Glomerular visceral epithelial cell (primary cell): ENCODE measurements around the gene PHLPP2.

Source experiments
- DNase-seq: peaks from one replicate; pipeline ENCODE4 v3.0.0-alpha.2; 2016; ENCODE audit errors: extremely low spot score

PHLPP2 gene, protein sequence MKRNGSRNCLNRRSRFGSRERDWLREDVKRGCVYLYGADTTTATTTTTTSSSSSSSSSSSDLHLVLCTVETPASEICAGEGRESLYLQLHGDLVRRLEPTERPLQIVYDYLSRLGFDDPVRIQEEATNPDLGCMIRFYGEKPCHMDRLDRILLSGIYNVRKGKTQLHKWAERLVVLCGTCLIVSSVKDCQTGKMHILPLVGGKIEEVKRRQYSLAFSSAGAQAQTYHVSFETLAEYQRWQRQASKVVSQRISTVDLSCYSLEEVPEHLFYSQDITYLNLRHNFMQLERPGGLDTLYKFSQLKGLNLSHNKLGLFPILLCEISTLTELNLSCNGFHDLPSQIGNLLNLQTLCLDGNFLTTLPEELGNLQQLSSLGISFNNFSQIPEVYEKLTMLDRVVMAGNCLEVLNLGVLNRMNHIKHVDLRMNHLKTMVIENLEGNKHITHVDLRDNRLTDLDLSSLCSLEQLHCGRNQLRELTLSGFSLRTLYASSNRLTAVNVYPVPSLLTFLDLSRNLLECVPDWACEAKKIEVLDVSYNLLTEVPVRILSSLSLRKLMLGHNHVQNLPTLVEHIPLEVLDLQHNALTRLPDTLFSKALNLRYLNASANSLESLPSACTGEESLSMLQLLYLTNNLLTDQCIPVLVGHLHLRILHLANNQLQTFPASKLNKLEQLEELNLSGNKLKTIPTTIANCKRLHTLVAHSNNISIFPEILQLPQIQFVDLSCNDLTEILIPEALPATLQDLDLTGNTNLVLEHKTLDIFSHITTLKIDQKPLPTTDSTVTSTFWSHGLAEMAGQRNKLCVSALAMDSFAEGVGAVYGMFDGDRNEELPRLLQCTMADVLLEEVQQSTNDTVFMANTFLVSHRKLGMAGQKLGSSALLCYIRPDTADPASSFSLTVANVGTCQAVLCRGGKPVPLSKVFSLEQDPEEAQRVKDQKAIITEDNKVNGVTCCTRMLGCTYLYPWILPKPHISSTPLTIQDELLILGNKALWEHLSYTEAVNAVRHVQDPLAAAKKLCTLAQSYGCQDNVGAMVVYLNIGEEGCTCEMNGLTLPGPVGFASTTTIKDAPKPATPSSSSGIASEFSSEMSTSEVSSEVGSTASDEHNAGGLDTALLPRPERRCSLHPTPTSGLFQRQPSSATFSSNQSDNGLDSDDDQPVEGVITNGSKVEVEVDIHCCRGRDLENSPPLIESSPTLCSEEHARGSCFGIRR (N-terminal part only)

DNA sequence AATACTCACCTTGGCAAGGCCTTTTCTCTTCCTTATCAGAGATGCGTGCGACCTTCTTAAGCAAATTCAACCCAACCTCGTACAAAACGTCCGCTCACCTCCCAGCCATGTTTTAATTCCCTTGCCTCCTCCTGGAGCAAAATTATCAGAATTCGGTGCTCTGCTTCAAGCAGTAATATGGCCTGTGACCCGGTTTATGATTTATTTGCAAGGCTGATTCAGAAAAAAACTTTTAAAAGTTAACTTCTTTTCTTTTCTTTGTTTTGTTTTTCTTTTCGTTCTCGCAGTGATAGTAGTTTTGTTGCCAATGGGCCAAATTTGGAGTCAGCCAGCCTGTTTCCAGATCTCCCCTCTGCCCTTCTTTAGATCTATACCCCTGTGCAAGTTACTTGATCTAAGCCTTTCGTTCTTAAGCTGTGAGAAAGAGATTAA is at the start of gene PHLPP2:
Gene PHLPP2, minus strand, starts transcription at position 382 of the 432 bp plus-strand sequence. CDS start 9,906 bp downstream, outside the sequence.
- no peak for DNase-seq

DNA sequence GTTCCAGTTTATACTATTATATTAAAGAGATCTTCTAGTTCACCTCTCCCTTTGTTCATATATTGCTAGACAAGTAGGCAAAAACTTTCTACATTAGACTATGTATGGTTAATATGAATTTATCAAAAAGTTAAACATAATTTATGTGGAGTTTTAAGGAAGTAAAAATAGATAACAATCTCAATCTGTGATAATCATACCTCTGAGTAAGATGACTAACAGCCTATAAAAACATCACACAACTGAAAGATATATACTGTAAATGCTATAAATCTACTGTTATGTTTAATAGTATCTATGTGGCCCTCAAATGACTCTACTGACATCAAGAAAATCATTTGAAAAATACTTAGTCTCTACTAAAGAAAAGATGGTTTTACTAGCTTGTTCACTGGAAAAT is 47.1 kb upstream of the PHLPP2 start:
- DNase-seq = no peak

DNA sequence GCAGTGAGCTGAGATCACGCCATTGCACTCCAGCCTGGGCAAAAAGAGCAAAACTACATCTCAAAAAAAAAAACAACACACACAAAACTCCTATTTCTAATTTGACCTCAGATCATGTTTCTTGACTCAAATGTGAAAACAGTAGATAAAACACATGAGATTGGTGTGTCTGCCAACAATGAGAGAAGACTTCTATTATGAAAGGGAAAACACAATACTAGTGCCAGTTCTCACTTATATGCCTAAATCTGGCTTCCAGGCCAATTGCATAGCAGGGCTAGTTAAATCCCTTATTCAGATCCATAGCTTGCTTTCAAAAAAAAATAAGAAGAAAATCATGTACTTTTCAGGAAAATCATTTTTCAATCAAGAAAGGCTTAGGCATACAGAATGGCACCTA is 44.7 kb upstream of the PHLPP2 start:
- DNase-seq = no peak

DNA sequence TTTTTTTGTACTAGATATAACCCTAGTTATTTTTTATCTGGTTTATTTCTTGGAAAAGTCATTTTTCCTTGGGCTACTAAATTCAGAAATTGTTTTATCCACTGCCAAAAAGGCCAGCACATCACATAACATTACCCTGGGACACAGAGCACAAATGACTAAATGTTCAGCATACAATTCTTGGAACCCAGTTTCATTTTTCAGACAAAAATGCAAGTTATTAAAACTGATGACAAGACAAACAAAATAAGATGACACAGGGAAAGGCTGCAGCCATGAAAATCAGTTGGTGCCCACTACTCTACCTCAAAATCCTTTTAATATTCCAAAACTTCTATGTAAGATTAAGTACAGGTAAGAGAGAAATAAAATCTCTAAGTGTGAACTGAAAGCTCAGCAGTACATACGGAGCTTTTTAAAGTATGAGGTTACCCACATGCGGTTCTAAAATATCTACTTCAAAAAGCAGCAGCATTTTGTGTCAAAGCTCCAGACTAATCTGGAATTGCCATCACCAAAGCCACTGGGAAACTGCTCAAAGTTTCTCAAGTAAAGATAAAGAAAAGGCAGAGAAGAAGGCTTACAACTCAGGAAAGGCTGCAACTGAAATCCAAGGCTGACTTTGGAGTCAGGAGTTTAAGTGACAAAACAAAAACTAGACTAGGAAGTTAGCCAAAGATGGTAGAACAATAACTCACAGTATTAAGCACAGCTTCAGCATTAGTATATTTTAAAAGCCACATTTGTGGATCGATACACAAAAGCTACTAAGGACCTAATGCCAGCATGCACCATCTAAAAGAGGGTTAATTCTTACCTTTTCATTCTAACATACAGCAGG is 42.8 kb upstream of the PHLPP2 start:
- DNase-seq = no peak

DNA sequence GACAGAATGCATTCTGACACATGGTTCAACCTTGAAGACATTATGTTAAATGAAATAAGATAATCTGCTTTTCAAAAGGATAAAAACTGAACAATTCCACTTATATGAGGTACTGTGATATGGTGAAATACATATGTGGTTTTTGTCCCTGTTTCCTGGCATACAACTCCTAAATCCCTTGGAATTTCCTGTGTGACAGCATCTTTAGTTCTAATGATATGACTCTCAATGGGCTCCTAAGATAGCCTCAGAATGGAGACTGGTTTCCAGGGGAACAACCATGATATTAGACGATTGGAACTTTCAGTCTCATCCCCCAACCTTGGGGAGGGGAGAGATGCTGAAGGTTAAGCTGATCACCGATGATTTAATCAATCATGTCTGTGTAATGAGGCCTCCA is 37.7 kb upstream of the PHLPP2 start:
- no peak for DNase-seq

DNA sequence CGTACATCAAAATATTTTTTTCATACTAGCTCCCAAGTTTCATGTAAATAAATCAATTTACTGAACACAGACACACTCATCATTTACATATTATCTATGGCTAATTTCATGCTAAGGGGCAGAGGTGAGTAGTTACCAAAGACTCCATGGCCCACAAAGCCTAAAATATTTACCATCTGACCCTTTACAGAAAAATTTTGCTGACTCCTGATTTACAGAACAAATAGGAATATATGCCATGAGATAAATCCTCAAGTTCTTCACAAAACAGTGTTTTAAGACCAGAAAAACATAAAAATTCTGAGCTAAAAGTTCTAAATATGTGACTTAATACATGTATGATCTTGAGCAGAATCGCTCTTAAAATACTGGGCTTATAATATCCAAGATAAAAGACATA is 36.6 kb upstream of the PHLPP2 start:
- DNase-seq = no peak

DNA sequence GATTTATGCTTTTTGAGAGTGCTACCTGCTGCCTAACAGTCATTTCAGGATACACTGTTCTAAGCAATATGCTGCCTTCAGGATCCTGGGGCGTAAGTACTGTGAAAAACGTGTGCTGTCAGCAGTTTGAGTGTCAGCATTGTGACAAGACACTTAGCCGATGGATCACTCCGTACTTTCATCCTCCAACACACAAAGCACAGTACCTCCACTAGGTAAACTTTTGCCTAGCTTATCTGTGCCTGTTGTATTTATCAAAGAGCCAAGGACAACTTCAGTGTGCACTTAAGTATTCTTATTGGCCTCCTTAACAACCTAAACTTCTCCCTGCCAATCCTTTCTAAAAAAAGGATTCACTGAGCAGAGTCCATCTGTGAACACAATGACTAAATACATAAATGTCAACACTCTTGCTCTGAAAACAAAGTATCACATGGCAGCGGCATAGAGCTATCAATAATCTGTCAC is 33.8 kb upstream of the PHLPP2 start:
- DNase-seq = no peak

DNA sequence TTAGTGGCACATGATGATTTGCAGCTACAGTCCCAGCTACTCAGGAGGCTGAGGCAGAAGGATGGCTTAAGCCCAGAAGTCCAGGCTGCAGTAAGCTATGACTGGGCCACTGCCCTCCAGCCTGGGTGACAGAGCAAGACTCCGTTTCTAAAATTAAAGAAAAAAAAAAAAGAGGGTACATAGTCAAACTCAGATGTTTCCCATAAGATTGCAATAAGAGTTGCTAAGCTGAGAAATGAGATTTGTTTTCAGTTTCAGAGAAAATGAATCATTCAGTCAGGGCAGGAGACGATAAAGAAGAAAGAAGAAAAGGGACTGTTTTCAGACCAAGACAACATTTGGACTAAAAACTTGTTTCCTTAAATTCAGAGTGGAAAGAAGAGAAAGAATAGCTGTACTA is 30.2 kb upstream of the PHLPP2 start:
- no peak for DNase-seq

DNA sequence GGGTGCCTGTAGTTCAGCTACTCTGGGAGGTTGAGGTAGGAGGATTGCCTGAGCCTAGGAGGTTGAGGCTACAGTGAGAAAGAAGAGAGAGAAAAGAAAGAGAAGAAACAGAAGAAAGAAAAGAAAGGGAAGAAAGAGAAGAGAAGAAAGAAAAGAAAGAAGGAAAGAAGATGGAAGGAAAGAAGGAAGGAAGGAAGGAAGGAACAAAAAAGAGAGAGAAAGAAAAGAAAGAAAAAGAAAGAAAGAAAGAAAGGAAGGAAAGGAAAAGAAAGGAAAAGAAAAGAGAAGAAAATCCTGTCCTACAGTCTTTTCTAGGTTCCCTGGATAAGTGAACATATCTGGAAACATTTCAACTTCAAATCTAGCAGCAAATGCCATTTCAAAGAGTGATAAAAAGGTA is 29.6 kb upstream of the PHLPP2 start:
- DNase-seq = no peak

DNA sequence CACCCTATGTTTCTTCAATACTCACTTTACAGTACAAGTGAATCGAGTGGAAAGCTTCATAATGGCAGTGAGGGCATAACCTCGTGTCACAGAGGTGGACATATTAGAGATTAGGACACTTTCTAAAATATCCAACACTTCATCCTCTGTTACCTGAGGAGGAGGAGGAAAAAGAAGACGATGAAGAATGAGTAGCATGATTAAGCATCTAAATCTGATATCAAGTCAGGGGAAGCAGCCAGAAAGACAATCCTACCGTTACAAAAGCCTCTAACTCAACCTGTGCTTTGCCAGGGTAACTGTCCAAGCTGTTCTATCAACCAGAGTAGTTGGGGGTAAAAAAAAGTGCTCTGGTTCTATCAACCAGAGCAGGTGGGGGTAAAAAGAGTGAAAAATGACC is 23.7 kb upstream of the PHLPP2 start:
- no peak for DNase-seq

DNA sequence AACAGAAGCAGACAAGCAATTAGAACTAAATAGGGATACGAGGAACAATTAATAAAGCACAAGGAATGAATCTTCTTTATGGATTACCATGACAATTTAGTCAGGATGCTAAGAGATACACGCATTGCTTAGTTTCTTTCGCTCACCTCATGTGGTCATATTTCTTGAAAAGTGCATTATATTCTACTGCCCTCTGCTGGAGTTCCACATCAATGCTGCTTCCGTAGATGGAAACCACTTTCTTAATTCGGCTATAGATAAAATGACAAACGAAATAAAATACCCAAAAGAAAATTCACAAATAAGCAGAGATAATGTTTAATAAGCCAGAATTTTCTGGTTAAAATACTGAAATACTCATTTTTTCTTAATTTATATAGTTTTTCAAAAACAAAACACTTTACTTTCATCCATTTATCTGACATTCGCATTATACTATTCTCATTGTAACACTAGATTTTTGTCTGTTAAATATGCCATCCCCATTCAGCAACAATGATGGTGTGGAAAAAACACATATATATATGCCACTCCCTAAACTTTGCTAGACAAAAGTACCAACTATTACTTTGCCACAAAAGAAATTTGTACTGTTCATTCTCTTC is 22.0 kb upstream of the PHLPP2 start:
- DNase-seq = peak; percentile 28

DNA sequence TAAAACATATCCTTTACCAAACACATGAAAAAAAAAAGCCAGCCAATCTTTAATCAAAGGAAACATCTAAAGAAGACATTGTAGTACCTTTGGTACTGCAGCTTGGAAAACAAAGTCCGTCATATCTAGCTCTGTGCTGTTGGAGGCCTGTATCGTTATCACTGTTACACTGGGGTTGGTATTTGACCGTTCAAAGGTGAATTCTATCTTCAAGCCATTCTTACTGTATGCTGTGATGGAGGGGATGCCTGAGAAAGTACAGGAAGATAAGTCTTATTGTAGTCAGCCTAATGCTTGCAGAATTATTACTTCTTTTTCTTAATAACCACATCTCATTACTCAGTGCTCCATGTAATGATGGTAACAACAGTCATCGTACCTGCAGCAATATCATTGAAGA is 14.4 kb upstream of the PHLPP2 start:
- no peak for DNase-seq

DNA sequence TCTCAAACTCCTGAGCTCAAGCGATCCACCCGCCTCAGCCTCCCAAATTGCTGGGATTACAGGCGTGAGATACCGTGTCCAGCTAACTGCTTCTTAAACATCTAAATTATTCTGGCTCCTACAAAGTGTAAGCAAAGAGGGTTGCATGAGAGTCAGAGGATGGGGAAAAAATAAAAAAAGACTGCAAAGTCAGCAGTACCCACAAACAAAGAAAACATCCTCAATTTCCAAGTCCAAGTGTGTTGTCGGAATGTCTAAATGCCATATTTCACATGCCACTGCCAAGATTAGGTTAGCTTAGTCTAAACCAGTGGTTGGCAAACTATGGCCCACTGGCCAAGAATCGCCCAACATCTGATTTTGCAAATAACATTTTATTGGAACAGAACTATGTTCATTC is 13.0 kb upstream of the PHLPP2 start:
- no peak for DNase-seq

DNA sequence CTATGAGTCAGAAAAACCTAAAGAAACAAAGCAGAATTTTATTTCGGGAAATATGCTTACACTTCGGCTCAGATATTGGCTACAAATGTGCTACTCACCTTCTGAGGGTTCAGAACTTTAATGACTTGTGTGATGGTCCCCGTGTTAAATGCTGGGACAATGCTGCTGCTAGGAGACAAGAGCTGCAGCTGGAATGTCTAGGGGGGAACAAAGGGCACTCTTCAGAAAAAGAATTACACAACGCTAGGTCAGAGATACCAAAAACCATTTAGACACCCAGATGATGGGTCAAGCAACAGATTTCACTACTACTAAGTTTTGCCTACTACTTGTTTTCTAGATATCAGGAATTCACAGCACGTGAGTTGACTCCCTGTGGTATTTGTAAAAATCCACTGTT is 10.0 kb upstream of the PHLPP2 start:
- DNase-seq = no peak

DNA sequence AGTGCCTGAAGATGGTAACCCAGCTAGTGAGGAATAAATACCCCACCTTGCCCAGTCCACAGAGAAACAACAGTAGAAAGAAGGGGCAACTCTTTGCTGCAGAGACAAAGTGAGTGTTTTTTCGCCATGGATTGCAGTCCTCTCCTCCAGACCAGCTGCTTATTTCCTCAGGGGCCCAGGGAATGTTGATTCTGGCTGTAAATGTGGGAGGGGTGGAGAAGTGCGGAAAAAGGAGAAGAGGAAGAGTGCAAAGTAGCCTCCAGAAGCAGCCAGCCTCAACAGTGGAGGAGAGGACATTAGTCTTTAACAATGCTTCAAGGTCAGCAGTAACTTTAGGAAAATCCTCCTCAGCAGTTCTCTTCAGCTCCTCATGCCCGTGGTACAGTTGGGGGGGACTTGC is 8.1 kb upstream of the PHLPP2 start:
- no peak for DNase-seq

DNA sequence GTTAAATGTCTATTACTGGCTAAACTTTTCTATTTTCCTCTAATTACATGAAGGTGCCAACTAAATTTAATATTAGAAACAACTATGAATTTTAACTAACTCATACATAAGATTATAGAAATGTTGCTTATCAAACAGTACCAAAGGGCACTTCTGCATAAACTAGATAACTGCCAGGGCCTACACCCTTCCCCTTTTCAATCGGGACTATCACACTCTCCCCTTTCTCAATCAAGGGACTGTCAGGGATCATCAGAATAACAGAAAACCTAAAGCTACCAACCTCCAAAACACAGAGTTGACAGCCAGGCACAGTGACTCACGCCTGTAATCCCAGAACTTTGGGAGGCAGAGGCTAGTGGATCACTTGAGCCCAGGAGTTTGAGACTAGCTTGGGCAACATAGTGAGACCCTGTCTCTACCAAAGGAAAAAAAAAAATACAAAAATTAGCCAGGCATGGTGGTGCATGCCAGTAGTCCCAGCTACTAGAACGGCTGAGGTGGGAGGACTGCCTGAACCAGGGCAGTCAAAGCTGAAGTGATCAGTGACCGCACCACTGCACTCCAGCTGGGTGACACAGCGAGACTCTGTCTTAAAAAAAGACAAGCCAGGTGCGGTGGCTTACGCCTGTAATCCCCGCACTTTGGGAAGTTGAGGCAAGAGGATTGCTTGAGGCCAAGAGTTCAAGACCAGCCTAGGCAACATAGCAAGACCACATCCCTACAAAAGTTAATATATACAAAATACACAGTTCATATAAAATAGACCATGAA is 3.2 kb upstream of the PHLPP2 start:
- no peak for DNase-seq

DNA sequence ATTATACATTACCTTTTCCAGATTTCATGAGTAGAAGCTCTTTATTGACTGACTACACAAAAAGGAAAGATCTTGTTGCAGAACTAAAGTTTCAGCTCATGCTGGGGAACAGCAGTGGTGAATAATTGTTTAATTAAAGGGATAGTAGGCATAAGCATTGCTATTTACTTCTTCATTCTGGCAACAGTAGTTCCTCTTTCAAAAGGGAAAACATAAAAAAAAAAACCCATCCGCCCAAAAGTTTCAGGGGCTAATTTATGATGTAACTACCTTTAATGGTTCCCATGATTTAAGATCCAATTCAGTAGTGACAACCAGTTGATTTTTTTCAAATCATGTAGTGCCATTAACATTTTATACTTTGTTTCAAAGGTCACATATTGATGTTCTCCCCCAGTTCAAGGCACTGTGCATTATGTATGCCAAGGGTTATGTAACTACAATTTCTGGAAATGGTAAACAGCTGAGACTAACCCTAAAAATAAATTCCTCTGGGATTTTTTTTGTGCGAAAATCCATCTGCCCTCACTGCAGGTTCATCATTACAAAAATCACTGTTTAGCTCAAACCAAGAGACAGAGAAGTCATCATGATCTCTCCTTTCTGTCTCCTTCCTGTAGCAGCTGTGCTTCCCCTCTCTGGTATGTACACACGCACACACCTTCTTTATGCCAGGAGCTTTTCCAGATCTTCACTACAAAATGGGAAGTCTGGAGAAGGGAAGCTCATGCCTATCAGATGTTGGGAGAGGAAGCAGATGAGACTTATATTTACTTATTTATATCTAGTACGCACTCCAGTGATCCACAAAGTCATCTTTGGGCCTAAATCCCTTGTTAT is 2.2 kb upstream of the PHLPP2 start:
- no peak for DNase-seq

DNA sequence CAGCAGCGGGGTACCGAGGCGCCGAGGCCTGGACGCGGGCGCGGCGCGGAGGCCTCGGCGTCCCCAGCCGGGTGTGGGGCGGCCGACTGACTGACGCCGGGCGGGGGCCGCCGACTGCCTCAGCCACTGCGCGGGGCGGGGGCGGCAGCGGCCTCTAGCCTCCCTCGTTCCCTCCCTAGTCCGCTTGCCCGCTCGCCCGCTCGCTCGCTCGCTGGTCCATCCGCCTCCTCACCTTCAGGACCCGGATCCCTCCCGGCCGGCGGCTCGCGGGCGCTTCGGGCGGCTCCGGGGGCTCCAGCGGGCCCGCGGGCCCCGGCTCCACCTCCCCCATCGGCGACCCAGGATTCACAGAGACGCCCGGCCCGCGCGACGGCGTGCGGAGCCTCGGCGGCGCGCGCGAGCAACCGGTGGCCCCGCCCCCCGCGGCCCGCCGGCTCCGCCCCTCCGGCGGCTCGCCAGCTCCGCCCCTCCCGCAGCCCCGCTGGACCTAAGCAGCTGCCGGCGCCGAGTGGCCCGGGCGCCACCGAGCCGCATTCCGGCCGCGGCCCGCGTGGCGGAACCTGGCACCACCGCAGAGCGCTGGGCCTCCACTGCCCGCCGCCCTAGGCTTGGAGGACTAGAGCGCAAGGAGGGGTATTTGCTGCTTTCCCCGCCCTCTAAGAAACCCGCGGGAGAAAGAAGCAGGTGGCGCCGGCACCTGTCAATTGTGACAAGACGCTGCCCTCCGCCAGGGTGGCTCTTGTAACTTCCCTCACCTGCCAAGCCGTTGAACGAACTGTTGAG is 773 bp downstream of the PHLPP2 start:
- DNase-seq = peak; percentile 77
